Measurements from ENCODE around the gene PKP1.

DNA sequence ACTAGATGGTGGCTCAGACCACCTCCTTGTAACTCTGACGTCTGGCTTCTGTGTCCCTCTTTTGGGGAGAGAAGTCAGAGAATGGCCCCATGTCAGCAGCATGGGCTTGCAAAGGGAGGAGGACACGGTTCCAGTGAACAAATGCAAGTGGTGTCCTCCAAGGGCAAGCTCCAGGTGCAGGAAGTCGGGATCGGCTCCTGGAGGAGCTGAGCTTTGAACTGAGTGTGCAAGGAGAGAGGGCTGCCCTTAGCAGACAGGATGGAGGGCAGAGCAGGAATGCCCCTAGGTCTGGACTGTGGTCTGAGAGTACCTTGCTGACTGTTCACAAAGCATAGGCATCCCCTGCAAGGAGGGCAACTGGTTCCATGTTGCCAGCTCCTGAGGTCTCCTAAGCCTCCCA is 17.3 kb downstream of the PKP1 start:
- no peak for TF ChIP-seq EZH2 (IDR thresholded peaks at IDR 0.05; ENCODE audit: borderline replicate concordance, low read depth, low read length, severe bottlenecking)
- TF ChIP-seq, protein P1, sequence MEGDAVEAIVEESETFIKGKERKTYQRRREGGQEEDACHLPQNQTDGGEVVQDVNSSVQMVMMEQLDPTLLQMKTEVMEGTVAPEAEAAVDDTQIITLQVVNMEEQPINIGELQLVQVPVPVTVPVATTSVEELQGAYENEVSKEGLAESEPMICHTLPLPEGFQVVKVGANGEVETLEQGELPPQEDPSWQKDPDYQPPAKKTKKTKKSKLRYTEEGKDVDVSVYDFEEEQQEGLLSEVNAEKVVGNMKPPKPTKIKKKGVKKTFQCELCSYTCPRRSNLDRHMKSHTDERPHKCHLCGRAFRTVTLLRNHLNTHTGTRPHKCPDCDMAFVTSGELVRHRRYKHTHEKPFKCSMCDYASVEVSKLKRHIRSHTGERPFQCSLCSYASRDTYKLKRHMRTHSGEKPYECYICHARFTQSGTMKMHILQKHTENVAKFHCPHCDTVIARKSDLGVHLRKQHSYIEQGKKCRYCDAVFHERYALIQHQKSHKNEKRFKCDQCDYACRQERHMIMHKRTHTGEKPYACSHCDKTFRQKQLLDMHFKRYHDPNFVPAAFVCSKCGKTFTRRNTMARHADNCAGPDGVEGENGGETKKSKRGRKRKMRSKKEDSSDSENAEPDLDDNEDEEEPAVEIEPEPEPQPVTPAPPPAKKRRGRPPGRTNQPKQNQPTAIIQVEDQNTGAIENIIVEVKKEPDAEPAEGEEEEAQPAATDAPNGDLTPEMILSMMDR (IDR thresholded peaks at IDR 0.05; ENCODE audit: borderline replicate concordance, extremely low read depth, low read length, poor library complexity, severe bottlenecking), result no peak

All from DND-41 (cell line).